Activated CD8-positive, alpha-beta memory T cell treated with anti-CD3 and anti-CD28 coated beads, Interleukin-2, amount 10 ng/mL, durations not matched to agents 7 days and 5 days (primary cell): ENCODE measurements around the gene HHATL. TPM values are rescaled to one million over a fixed set of nuclear protein-coding genes. Genes with fewer than 3 reads are reported as not detected.

Experiments
- ATAC-seq: fragments of 150-1000 bp; cut with Tn5 transposase; one replicate; pipeline ENCODE4 v1.10.0; 2021; ENCODE audit warnings: moderate library complexity
- CTCF ChIA-PET: fragments of 350-600 bp; sonication (Branson Sonifier 250); formaldehyde crosslinking; loops from one replicate; lab custom pipeline; 2021; ENCODE audit warnings: antibody characterized with exemption; lab: Charles Lee
- DNase-seq: peaks from one replicate; pipeline ENCODE4 v3.0.0-alpha.2; 2020
- H3K27ac Mint-ChIP-seq: one replicate; pipeline ENCODE4 v1.8.0; 2021; ENCODE audit warnings: mild to moderate bottlenecking, mixed read lengths
- H3K27me3 Mint-ChIP-seq: one replicate; pipeline ENCODE4 v1.8.0; 2021; ENCODE audit warnings: mixed read lengths
- H3K36me3 Mint-ChIP-seq: one replicate; pipeline ENCODE4 v1.8.0; 2021; ENCODE audit warnings: mild to moderate bottlenecking, mixed read lengths
- H3K4me1 Mint-ChIP-seq: one replicate; pipeline ENCODE4 v1.8.0; 2021; ENCODE audit warnings: mixed read lengths
- H3K4me3 Mint-ChIP-seq: one replicate; pipeline ENCODE4 v1.8.0; 2021; ENCODE audit warnings: mild to moderate bottlenecking, moderate library complexity, mixed read lengths
- H3K9me3 Mint-ChIP-seq: one replicate; pipeline ENCODE4 v1.8.0; 2022; ENCODE audit warnings: low read depth, mixed read lengths
- total RNA-seq, 2 experiments: library from RNA; stranded (reverse); gene quantifications; one replicate each; pipeline ENCODE4 v1.2.3, GENCODE V29; 2021

HHATL gene
- total RNA-seq, 2 experiments from 2014 or later = not detected

DNA sequence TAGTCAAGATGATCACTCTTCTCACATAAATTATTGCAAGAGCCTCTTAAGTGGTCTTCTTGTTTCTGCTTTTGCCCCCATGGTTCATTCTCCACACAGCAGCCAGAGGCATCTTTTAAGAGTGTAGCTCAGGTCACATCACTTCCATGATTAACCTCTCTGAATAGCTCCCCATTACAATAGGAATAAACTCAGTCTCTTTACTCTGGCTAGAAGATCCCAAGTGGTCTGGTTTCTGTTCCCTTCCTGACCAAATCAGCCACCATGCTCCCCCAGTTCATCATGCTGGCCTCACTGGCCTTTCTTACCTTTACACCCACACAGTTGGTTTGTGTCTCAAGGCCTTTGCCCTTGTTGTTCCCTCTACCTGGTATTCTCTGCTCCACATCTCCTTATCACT is 8.2 kb downstream of the HHATL start:
- Mint-ChIP-seq H3K36me3 (no peaks in the 10 kb centered on the region), H3K4me3 (no peak overlapping the region), H3K9me3 (no peaks in the 10 kb centered on the region), H3K4me1 (peaks cover 10% of the 10 kb centered on the region), H3K27ac (no peak overlapping the region), H3K27me3 (peaks cover 5% of the 10 kb centered on the region)
- CTCF ChIA-PET = no interaction called here
- no peak for ATAC-seq
- DNase-seq = no peak

DNA sequence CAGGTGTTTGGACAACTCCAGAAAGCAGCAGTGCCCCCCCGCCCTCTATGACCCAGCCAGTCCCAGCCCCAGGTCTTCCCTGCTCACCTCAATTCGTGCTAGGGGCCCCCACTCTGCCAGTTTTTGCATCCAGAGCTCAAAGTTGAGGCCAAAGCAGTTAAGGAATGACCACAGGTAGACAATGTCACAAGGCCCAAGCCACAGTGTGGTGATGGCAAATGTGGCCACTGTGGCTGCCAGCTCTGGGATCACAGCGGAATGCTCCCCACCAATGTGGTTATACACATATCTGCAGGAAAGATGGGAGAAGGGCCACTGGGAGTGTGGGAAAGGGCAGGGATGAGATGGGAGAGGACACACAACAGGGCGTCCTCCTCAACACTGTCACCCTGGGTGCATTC is 9.1 kb downstream of the HHATL start:
- H3K27me3 Mint-ChIP-seq = peaks cover 5% of the 10 kb centered on the region
- H3K36me3 Mint-ChIP-seq = no peaks in the 10 kb centered on the region
- no peaks in the 10 kb centered on the region for H3K9me3 Mint-ChIP-seq
- H3K4me1 Mint-ChIP-seq = peaks cover 3% of the 10 kb centered on the region
- CTCF ChIA-PET = no interaction called here
- no peak overlapping the region for H3K27ac Mint-ChIP-seq
- DNase-seq (no peak), ATAC-seq (no peak)
- H3K4me3 Mint-ChIP-seq = no peak overlapping the region

DNA sequence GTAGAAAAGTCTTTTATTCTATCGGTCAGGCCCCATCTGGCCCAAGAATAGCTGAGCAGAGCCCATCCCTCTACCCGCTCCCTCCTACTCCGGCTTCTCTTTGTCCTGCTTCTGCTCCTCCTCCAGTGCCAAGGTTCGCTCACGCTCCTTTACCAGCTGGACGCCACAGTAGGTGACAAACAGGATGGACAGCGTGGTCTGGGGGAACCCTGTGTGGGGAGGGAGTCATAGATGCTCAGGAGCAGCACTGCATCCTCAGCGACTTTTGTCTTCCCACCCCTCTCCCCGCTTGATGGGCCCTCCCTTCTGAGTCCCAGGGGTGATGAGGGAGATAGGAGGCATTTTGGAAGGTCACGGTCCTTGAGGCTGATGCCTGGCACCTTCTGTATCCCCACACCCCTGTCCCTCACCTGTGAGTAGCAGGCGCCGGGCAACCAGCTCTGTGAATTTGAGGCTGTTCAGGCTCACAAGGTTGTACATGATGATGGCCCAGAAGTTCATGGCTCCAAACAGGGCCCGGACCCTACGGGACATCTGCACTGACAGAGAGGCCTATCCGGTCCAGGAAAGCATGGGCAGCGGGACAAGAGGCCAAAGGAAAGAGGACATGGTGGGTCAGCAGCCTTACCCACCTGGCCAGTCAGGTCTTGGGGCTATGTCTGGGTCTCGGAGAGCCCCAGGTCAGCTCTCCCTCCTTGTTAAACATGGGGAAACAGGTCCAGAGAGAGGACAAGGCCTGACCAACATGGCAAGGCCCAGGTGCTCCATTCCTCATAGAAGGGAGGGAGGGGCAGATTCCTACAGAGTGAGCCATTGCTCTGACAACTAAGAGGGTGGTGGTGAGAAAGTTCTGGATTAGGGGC is 9.7 kb downstream of the HHATL start:
- H3K4me3 Mint-ChIP-seq = no peak overlapping the region
- no peaks in the 10 kb centered on the region for H3K36me3 Mint-ChIP-seq
- peaks cover 5% of the 10 kb centered on the region for H3K27me3 Mint-ChIP-seq
- ATAC-seq (no peak), DNase-seq (no peak)
- no peaks in the 10 kb centered on the region for H3K9me3 Mint-ChIP-seq
- H3K27ac Mint-ChIP-seq = no peak overlapping the region
- no peaks in the 10 kb centered on the region for H3K4me1 Mint-ChIP-seq
- CTCF ChIA-PET = no interaction called here

DNA sequence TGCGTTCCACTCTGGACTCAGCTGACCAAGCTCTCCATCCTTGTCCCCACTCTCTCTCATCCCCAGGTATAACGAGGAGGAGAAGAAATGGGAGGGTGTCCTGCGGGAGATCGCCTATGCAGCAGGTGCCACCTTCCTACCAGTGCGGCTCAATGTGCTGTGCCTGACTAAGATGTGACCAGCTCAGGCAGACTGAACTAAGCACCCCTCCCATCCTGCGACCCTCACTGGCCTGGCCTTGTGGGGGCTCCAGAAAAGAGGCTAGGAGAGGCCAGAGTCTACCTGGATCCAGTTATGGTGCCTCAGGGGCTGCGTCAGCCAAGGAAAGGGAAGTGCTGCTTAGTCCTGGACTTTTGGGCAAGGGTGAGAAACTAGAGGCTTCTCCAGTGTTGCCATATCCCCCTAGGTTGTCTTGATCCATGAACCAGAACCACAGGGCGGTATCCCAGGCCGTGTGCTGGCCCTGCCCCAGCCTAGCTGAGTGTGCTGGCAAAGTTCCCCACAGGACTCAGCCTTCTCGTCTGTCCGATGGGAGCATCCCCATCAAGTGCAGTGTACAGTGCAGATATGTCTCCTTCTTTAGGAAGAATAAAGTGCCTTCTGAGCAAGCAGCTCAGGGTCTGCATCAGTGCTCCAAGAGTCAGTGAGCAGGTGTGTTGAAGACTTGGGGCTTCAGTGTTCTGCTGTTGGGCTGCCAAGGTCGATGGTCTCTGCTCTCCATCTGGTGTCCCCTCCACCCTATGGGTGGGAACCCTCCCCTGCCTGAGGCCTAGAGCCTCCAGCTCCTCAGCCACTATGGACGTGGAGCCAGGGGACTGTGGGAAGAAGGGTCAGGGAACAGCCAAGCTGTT is 10.6 kb downstream of the HHATL start:
- H3K4me1 Mint-ChIP-seq = no peaks in the 10 kb centered on the region
- no peak for DNase-seq
- no peaks in the 10 kb centered on the region for H3K36me3 Mint-ChIP-seq
- no peak for ATAC-seq
- no peak overlapping the region for H3K4me3 Mint-ChIP-seq
- no peak overlapping the region for H3K27ac Mint-ChIP-seq
- H3K27me3 Mint-ChIP-seq = peaks cover 9% of the 10 kb centered on the region
- CTCF ChIA-PET = no interaction called here
- no peaks in the 10 kb centered on the region for H3K9me3 Mint-ChIP-seq

DNA sequence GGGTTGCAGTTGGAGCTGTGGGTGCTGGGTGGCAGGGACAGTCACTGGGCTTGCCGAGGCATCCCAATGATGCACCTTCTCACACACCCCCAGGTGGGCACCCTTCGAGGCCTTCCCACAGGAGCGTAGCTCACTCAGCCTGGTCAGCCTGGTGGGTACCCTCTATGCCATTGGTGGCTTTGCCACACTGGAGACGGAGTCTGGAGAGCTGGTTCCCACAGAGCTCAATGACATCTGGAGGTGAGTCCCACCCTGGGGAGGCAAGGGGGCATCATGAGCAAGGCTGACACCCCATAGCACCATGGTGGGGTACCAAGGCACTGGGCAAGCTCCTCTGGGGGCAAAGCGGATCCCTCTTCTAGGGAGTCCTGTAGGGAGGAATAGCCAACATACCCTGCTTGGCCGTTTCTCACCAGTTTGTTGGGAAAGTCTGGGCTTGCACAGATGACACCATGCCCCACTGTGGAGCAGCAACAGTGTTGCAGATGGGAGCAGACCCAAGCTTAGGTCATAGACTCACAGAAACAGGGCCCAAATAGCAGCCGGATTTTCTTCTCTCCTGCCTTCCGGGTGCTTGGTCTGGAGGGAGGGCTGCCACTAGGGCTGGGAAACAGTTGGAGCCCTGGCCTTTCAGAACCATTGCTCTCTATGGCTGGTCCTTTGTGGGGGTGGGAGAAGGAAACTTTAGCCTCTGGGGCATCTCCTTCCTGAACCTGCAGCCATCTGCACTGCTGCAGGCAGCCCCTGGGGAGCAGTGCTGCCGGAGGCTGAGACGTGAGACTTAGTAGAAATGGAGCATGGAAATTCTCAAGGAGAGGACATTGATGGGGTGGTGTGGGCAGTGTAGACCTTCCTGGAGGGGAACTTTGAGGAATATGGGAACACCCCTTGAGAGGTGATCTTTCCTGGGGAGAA is 11.6 kb downstream of the HHATL start:
- CTCF ChIA-PET = interaction anchor here (1.2 kb wide), 1 partner anchor 12 kb away, joined by 3 read pairs; no protein-coding TSS in a partner anchor
- H3K9me3 Mint-ChIP-seq = no peaks in the 10 kb centered on the region
- no peak overlapping the region for H3K27ac Mint-ChIP-seq
- H3K4me1 Mint-ChIP-seq = no peaks in the 10 kb centered on the region
- DNase-seq = no peak
- H3K27me3 Mint-ChIP-seq = peaks cover 19% of the 10 kb centered on the region
- H3K4me3 Mint-ChIP-seq = no peak overlapping the region
- H3K36me3 Mint-ChIP-seq = no peaks in the 10 kb centered on the region
- no peak for ATAC-seq

DNA sequence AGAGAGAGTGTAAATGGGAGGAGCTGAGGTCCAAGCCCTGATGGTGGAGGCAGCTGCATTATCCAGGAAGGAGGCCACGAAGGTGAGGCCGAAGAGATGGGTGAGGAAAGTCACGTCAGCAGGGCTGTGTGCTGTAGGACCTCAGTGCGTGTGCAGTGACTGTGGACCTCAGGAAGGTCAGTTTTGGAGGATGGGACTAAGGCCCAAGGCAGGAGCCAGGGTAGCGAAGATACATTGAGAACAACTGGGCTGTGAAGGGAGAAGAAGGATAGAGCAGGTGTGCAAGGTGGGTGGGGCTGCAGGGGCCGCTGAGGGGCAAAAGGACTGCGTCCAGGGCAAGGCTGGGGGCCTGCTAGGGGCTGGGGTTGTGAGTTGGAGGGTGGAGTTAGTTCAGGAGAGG is 12.4 kb downstream of the HHATL start:
- H3K27ac Mint-ChIP-seq = no peak overlapping the region
- DNase-seq (no peak), ATAC-seq (no peak)
- H3K9me3 Mint-ChIP-seq = no peaks in the 10 kb centered on the region
- peaks cover 2% of the 10 kb centered on the region for H3K4me1 Mint-ChIP-seq
- H3K27me3 Mint-ChIP-seq = peaks cover 25% of the 10 kb centered on the region
- CTCF ChIA-PET = interaction anchor here (1.2 kb wide), 1 partner anchor 11 kb away, joined by 3 read pairs; no protein-coding TSS in a partner anchor
- H3K36me3 Mint-ChIP-seq = no peaks in the 10 kb centered on the region
- no peak overlapping the region for H3K4me3 Mint-ChIP-seq

DNA sequence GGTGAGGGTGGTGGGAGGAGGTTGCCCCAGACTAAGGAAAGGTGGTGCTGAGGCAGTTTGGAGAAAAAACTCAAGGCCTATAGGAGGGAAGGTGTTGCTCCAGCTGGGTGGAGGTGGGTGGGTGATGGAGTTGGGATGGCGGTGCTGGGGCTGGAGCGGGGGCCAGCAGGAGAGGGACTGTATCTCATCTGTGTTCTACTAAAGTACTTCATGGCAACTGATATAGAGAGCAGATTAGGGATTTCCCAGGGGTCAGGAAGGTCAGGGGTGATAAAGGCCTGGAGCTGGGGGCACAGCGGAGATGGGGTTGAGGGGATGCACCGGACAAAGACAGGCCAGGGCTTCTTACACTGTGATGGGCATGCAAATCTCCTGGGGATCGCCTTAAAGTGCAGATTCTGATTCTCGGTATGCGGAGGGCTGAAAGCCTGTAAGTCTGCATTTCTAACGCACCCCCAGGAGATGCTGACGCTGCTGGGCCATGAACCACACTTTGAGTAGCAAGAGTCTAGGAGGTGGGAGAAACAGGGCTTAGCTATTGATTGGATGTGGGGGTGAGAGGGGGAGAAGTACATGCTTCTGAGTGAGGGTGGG is 13.1 kb downstream of the HHATL start:
- Mint-ChIP-seq H3K9me3 (no peaks in the 10 kb centered on the region), H3K4me1 (peaks cover 2% of the 10 kb centered on the region), H3K27me3 (peaks cover 29% of the 10 kb centered on the region), H3K4me3 (no peak overlapping the region), H3K36me3 (no peaks in the 10 kb centered on the region), H3K27ac (no peak overlapping the region)
- ATAC-seq = no peak
- DNase-seq = no peak
- CTCF ChIA-PET = interaction anchor here (1.2 kb wide), 1 partner anchor 10 kb away, joined by 3 read pairs; no protein-coding TSS in a partner anchor

DNA sequence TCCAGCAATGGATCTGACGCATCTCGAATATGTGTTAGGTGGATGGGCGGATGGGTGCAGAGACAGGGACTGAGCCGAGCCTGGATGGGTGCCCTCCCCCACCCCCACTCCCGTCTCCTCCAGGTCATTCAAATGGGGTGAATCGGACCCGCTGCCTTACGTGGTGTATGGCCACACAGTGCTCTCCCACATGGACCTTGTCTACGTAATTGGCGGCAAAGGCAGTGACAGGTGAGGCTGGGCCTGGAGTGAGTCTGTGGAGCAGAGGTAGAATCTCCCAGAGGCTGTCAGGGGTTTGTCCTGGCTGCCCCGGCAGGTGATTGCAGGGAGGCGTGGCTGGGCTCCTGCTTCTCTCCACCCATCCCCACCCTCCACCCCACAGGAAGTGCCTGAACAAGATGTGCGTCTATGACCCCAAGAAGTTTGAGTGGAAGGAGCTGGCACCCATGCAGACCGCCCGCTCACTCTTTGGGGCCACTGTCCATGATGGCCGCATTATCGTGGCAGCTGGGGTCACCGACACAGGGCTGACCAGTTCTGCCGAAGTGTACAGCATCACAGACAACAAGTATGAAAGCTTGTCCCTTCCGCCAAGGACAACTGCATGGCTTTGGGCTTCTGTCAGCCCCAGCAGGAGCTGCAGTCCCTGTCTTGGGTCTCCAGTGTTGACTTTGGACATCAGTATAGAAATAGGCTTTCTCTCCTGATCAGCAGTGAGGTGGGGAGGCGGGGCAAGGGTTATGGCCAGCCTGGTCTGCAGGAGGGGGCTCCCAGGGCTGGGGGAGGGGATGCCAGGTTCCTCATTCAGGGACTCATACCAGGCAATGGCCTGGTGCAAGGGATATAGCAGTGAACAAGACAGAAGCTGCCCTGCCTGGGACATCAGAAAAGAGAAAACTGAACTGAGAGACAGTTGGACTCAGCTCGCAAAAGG is 13.8 kb downstream of the HHATL start:
- Mint-ChIP-seq H3K36me3 (no peaks in the 10 kb centered on the region), H3K27me3 (peaks cover 30% of the 10 kb centered on the region), H3K4me1 (peaks cover 3% of the 10 kb centered on the region), H3K9me3 (no peaks in the 10 kb centered on the region), H3K27ac (no peak overlapping the region), H3K4me3 (no peak overlapping the region)
- ATAC-seq = no peak
- CTCF ChIA-PET = no interaction called here
- no peak for DNase-seq

DNA sequence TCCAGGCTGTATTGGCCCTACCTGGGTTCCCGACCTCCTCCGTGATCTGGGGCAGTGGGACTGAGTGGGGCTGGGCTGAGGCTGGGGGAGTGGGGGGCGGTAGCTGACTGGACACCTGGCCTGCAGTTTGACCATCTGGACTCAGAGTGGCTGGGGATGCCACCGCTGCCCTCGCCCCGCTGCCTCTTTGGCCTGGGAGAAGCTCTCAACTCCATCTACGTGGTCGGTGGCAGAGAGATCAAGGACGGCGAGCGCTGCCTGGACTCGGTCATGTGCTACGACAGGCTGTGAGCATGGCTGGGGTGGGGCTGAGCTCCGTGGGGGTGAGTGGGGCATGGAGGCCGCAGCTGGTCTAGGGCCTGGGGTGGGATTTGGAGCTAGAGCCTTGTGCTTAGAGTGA is 14.6 kb downstream of the HHATL start:
- Mint-ChIP-seq H3K9me3 (no peaks in the 10 kb centered on the region), H3K4me3 (no peak overlapping the region), H3K27me3 (peaks cover 32% of the 10 kb centered on the region), H3K4me1 (peaks cover 5% of the 10 kb centered on the region), H3K36me3 (no peaks in the 10 kb centered on the region), H3K27ac (no peak overlapping the region)
- no peak for DNase-seq
- ATAC-seq = no peak
- CTCF ChIA-PET = no interaction called here

DNA sequence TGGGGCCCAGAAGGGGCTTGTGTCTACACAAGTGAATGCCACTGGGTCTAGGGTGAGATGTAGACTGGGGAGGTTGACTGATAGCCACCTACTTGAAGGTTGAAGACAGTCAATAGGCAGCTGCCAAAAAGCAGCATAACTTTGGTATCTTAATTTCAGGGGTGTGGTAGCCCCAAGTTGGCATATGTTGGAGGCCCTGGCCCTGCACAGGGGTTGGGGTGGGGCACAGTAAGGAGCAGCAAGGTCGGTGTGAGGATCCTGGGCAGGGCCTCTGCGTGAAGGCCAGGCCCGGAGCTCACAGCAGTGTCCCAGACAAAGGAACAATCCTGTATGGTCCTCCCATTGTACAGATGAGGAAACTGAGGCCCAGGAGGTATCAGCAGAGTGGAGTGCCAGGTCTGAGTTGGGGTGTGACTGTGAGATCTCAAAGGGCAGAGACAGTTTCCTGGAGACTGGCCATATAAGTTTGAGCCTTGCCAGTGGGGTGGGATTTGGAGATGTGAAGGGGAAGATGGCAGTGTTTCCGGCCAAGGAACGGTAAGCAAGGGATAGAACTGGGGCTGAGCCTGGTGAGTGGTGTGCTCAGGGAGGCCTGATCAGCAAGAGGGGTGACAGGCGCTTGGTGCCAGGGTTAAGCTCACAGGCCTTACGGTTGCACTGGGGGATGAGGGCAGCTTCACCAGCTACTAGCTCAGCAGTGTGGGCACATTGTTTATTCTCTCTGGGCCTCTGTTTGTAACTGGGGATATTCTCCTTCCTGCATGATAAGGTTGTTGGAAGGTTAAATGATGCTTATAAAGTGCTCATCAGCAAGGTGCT is 15.6 kb downstream of the HHATL start:
- DNase-seq (no peak), ATAC-seq (no peak)
- peaks cover 5% of the 10 kb centered on the region for H3K4me1 Mint-ChIP-seq
- H3K4me3 Mint-ChIP-seq = no peak overlapping the region
- H3K27ac Mint-ChIP-seq = no peak overlapping the region
- H3K9me3 Mint-ChIP-seq = no peaks in the 10 kb centered on the region
- no peaks in the 10 kb centered on the region for H3K36me3 Mint-ChIP-seq
- H3K27me3 Mint-ChIP-seq = peaks cover 37% of the 10 kb centered on the region
- CTCF ChIA-PET = no interaction called here
